ENCODE measurements around the gene SDSL.

SDSL gene

GRCh38 chr12:113396828-113397496, 25.2 kb upstream of the SDSL start:
- DNase-seq: no peak

GRCh38 chr12:113397497-113398197, 24.5 kb upstream of the SDSL start:
- DNase-seq: no peak

- DNase-seq: no peak
These were observed 23.6 kb upstream of the SDSL start for GRCh38 chr12:113398346-113399290.

- DNase-seq: no peak
These were observed 22.7 kb upstream of the SDSL start for GRCh38 chr12:113399490-113399889.

GRCh38 chr12:113400362-113400761, 21.8 kb upstream of the SDSL start:
- DNase-seq: no peak

- DNase-seq: no peak
These were observed 20.8 kb upstream of the SDSL start for GRCh38 chr12:113401066-113402000.

GRCh38 chr12:113402586-113403260, 19.5 kb upstream of the SDSL start:
- DNase-seq: no peak

GRCh38 chr12:113403435-113404415, 18.5 kb upstream of the SDSL start, which contains the start of gene SDS:
SDS (minus strand) TSS chr12:113403887; CDS start chr12:113399708, 4,179 bp downstream.
- DNase-seq: peak; percentile 72

- DNase-seq: peak; percentile 82
These were observed 16.5 kb upstream of the SDSL start for GRCh38 chr12:113405694-113406093.

GRCh38 chr12:113407931-113408600, 14.1 kb upstream of the SDSL start:
- DNase-seq: peak; percentile 48

GRCh38 chr12:113408756-113409298, 13.4 kb upstream of the SDSL start:
- no peak for DNase-seq

GRCh38 chr12:113409462-113410124, 12.6 kb upstream of the SDSL start:
- DNase-seq: no peak

- peak; percentile 65 for DNase-seq
These were observed 8.7 kb upstream of the SDSL start for GRCh38 chr12:113413488-113413939.

- no peak for DNase-seq
These were observed 7.6 kb upstream of the SDSL start for GRCh38 chr12:113414519-113415038.

GRCh38 chr12:113416091-113416754, 6.0 kb upstream of the SDSL start:
- peak; percentile 92 for DNase-seq

- DNase-seq: peak; percentile 96
These were observed 3.8 kb upstream of the SDSL start for GRCh38 chr12:113418213-113418879.

GRCh38 chr12:113420996-113421595, 1.1 kb upstream of the SDSL start:
- no peak for DNase-seq

Data from inflammatory macrophage treated with lipopolysaccharide for 4 hours (primary cell).